ENCODE data around the gene SPEF1. TPM values are rescaled to one million over a fixed set of nuclear protein-coding genes. Genes with fewer than 3 reads are reported as not detected.
A peak's percentile ranks its signal among the peaks of the same experiment; 100 is the strongest.

SPEF1 gene
- total and polyA plus RNA-seq, 2 of the 13 experiments (the other 11 are each of a cell fraction or from before 2014, with no cell fraction given), result 0.11 to 0.27 TPM

- TF ChIP-seq, protein P1, sequence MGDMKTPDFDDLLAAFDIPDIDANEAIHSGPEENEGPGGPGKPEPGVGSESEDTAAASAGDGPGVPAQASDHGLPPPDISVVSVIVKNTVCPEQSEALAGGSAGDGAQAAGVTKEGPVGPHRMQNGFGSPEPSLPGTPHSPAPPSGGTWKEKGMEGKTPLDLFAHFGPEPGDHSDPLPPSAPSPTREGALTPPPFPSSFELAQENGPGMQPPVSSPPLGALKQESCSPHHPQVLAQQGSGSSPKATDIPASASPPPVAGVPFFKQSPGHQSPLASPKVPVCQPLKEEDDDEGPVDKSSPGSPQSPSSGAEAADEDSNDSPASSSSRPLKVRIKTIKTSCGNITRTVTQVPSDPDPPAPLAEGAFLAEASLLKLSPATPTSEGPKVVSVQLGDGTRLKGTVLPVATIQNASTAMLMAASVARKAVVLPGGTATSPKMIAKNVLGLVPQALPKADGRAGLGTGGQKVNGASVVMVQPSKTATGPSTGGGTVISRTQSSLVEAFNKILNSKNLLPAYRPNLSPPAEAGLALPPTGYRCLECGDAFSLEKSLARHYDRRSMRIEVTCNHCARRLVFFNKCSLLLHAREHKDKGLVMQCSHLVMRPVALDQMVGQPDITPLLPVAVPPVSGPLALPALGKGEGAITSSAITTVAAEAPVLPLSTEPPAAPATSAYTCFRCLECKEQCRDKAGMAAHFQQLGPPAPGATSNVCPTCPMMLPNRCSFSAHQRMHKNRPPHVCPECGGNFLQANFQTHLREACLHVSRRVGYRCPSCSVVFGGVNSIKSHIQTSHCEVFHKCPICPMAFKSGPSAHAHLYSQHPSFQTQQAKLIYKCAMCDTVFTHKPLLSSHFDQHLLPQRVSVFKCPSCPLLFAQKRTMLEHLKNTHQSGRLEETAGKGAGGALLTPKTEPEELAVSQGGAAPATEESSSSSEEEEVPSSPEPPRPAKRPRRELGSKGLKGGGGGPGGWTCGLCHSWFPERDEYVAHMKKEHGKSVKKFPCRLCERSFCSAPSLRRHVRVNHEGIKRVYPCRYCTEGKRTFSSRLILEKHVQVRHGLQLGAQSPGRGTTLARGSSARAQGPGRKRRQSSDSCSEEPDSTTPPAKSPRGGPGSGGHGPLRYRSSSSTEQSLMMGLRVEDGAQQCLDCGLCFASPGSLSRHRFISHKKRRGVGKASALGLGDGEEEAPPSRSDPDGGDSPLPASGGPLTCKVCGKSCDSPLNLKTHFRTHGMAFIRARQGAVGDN (CRISPR knock-in tag; IDR thresholded peaks at IDR 0.05), result no peak; the same call in 1 of the 2 replicates
- no peak for TF ChIP-seq BORCS8-MEF2B (CRISPR knock-in tag; IDR thresholded peaks at IDR 0.05)
- no peak for TF ChIP-seq ATF2 (CRISPR knock-in tag; IDR thresholded peaks at IDR 0.05)
- 0 out of 2 replicates have a peak, but pooled peaks have one; percentile 38 for TF ChIP-seq ZNF704 (CRISPR knock-in tag; IDR thresholded peaks at IDR 0.05; ENCODE audit: borderline replicate concordance)
- TF ChIP-seq TIGD3 (CRISPR knock-in tag; IDR thresholded peaks at IDR 0.05; ENCODE audit: borderline replicate concordance), result peak; percentile 73; the same call in 1 of the 2 replicates
- TF ChIP-seq MXI1 (IDR thresholded peaks at IDR 0.05; ENCODE audit: borderline replicate concordance, low read depth, low read length), result no peak
- no peak for TF ChIP-seq SOX13 (IDR thresholded peaks at IDR 0.05)
- TF ChIP-seq SOX13 (CRISPR knock-in tag; conservative IDR thresholded peaks at IDR 0.05 in 1 of 2, IDR thresholded peaks at IDR 0.05 in 1 of 2), result no peak
- no peak for TF ChIP-seq ZNF781 (CRISPR knock-in tag; IDR thresholded peaks at IDR 0.05; ENCODE audit: borderline replicate concordance, not compliant biosample characterization)
- TF ChIP-seq, protein P2, sequence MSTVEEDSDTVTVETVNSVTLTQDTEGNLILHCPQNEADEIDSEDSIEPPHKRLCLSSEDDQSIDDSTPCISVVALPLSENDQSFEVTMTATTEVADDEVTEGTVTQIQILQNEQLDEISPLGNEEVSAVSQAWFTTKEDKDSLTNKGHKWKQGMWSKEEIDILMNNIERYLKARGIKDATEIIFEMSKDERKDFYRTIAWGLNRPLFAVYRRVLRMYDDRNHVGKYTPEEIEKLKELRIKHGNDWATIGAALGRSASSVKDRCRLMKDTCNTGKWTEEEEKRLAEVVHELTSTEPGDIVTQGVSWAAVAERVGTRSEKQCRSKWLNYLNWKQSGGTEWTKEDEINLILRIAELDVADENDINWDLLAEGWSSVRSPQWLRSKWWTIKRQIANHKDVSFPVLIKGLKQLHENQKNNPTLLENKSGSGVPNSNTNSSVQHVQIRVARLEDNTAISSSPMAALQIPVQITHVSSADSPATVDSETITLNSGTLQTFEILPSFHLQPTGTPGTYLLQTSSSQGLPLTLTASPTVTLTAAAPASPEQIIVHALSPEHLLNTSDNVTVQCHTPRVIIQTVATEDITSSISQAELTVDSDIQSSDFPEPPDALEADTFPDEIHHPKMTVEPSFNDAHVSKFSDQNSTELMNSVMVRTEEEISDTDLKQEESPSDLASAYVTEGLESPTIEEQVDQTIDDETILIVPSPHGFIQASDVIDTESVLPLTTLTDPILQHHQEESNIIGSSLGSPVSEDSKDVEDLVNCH (CRISPR knock-in tag; IDR thresholded peaks at IDR 0.05), result no peak
- TF ChIP-seq ZBTB39 (CRISPR knock-in tag; IDR thresholded peaks at IDR 0.05), result no peak
- TF ChIP-seq KDM2A (CRISPR knock-in tag; IDR thresholded peaks at IDR 0.05; ENCODE audit: borderline replicate concordance, low read depth), result no peak
- no peak for TF ChIP-seq CBFB (CRISPR knock-in tag; IDR thresholded peaks at IDR 0.05)
- TF ChIP-seq SP4 (CRISPR knock-in tag; IDR thresholded peaks at IDR 0.05), result no peak
- no peak for TF ChIP-seq SOX5 (CRISPR knock-in tag; IDR thresholded peaks at IDR 0.05; ENCODE audit: borderline replicate concordance)
These were observed 15.9 kb upstream of the SPEF1 start (continued) for GRCh38 chr20:3797226-3797545.
